SJSA1 (cell line): ENCODE results near the gene KCNJ10. TPM values are rescaled to one million over a fixed set of nuclear protein-coding genes. Genes with fewer than 3 reads are reported as not detected.

Experiments used
- DNase-seq, 2 experiments: peaks; one replicate each; pipeline ENCODE4 v3.0.0-alpha.2; 2015 to 2020; ENCODE audit warnings: low spot score in 2 of 2, low read depth in 1 of 2
- H3K27ac ChIP-seq: fragments of 250-450 bp; sonication (Bioruptor Pico); 2 replicates; pipeline ENCODE4 v1.5.1; 2020; ENCODE audit warnings: mild to moderate bottlenecking, moderate library complexity
- H3K27me3 ChIP-seq: fragments of 250-450 bp; sonication (Bioruptor Pico); replicated peaks from 2 replicates; pipeline ENCODE4 v1.5.1; 2020; ENCODE audit warnings: mild to moderate bottlenecking, moderate library complexity
- H3K36me3 ChIP-seq: fragments of 250-450 bp; sonication (Bioruptor Pico); 2 replicates; pipeline ENCODE4 v1.5.1; 2020; ENCODE audit warnings: mild to moderate bottlenecking
- H3K4me1 ChIP-seq: fragments of 250-450 bp; sonication (Bioruptor Pico); replicated peaks from 2 replicates; pipeline ENCODE4 v1.6.1; 2021; ENCODE audit warnings: mild to moderate bottlenecking
- H3K4me3 ChIP-seq: fragments of 250-450 bp; sonication (Bioruptor Pico); 2 replicates; pipeline ENCODE4 v1.5.1; 2020; ENCODE audit warnings: mild to moderate bottlenecking
- H3K9me3 ChIP-seq: fragments of 250-450 bp; sonication (Bioruptor Pico); replicated peaks from 2 replicates; pipeline ENCODE4 v1.5.1; 2020; ENCODE audit warnings: mild to moderate bottlenecking
- total RNA-seq: library from RNA; depleted of rRNA; stranded (reverse); fragments of >200 nt; shearing (Covaris generic); gene quantifications from 2 replicates; pipeline ENCODE4 v1.2.3, GENCODE V29; 2014

Gene KCNJ10
- total RNA-seq, 1 experiment from 2014 or later, result not detected

- Histone ChIP-seq H3K4me3 (peak overlapping the region; percentile 33), H3K36me3 (no peaks in the 10 kb centered on the region), H3K27me3 (peaks cover 72% of the 10 kb centered on the region), H3K4me1 (peaks cover 8% of the 10 kb centered on the region), H3K27ac (no peak overlapping the region), H3K9me3 (no peaks in the 10 kb centered on the region)
- DNase-seq, result peak; percentile 34 to 71
These were observed 543 bp upstream of the KCNJ10 start for GRCh38 chr1:160070243-160071163.

GRCh38 chr1:160068225-160068624 lies 1.7 kb downstream of the KCNJ10 start:
- Histone ChIP-seq H3K4me3 (no peak overlapping the region), H3K36me3 (no peaks in the 10 kb centered on the region), H3K27me3 (peaks cover 69% of the 10 kb centered on the region), H3K4me1 (peaks cover 8% of the 10 kb centered on the region), H3K9me3 (no peaks in the 10 kb centered on the region), H3K27ac (no peak overlapping the region)
- DNase-seq, result no peak

- Histone ChIP-seq H3K4me1 (peaks cover 8% of the 10 kb centered on the region), H3K4me3 (no peak overlapping the region), H3K27ac (no peak overlapping the region), H3K36me3 (no peaks in the 10 kb centered on the region), H3K9me3 (no peaks in the 10 kb centered on the region), H3K27me3 (peaks cover 72% of the 10 kb centered on the region)
- DNase-seq, result no peak
These were observed 2.9 kb downstream of the KCNJ10 start for GRCh38 chr1:160066829-160067745.

- Histone ChIP-seq H3K4me1 (0 out of 2 replicates have a peak, but pooled peaks cover under 1% of the 10 kb centered on the region), H3K4me3 (no peak overlapping the region), H3K36me3 (no peaks in the 10 kb centered on the region), H3K27me3 (peaks cover 59% of the 10 kb centered on the region), H3K27ac (no peak overlapping the region), H3K9me3 (no peaks in the 10 kb centered on the region)
- no peak for DNase-seq
These were observed 5.2 kb downstream of the KCNJ10 start for GRCh38 chr1:160064746-160065145.

GRCh38 chr1:160064164-160064563 lies 5.8 kb downstream of the KCNJ10 start:
- no peaks in the 10 kb centered on the region for H3K4me1 ChIP-seq
- no peaks in the 10 kb centered on the region for H3K36me3 ChIP-seq
- H3K4me3 ChIP-seq, result no peak overlapping the region
- H3K27me3 ChIP-seq, result peaks cover 57% of the 10 kb centered on the region
- H3K9me3 ChIP-seq, result no peaks in the 10 kb centered on the region
- no peak for DNase-seq
- no peak overlapping the region for H3K27ac ChIP-seq

- Histone ChIP-seq H3K27me3 (peaks cover 49% of the 10 kb centered on the region), H3K9me3 (no peaks in the 10 kb centered on the region), H3K4me3 (no peak overlapping the region), H3K4me1 (no peaks in the 10 kb centered on the region), H3K36me3 (no peaks in the 10 kb centered on the region), H3K27ac (no peak overlapping the region)
- DNase-seq, result no peak
These were observed 6.8 kb downstream of the KCNJ10 start for GRCh38 chr1:160063176-160063575.

- Histone ChIP-seq H3K36me3 (no peaks in the 10 kb centered on the region), H3K4me1 (no peaks in the 10 kb centered on the region), H3K9me3 (no peaks in the 10 kb centered on the region), H3K27ac (no peak overlapping the region), H3K27me3 (peaks cover 44% of the 10 kb centered on the region), H3K4me3 (no peak overlapping the region)
- DNase-seq, result no peak
These were observed 7.8 kb downstream of the KCNJ10 start for GRCh38 chr1:160062230-160062532.

GRCh38 chr1:160061369-160062229 lies 8.4 kb downstream of the KCNJ10 start:
- Histone ChIP-seq H3K27ac (no peak overlapping the region), H3K36me3 (no peaks in the 10 kb centered on the region), H3K27me3 (peaks cover 48% of the 10 kb centered on the region), H3K4me1 (no peaks in the 10 kb centered on the region), H3K4me3 (no peak overlapping the region), H3K9me3 (no peaks in the 10 kb centered on the region)
- DNase-seq, result no peak

- Histone ChIP-seq H3K36me3 (no peaks in the 10 kb centered on the region), H3K4me3 (no peak overlapping the region), H3K4me1 (no peaks in the 10 kb centered on the region), H3K27me3 (peaks cover 42% of the 10 kb centered on the region), H3K9me3 (no peaks in the 10 kb centered on the region), H3K27ac (no peak overlapping the region)
- DNase-seq, result no peak
These were observed 11.9 kb downstream of the KCNJ10 start for GRCh38 chr1:160058087-160058486.

GRCh38 chr1:160056648-160057169 lies 13.3 kb downstream of the KCNJ10 start:
- H3K27me3 ChIP-seq, result peaks cover 34% of the 10 kb centered on the region
- H3K36me3 ChIP-seq, result no peaks in the 10 kb centered on the region
- no peak overlapping the region for H3K4me3 ChIP-seq
- DNase-seq, result no peak
- H3K9me3 ChIP-seq, result no peaks in the 10 kb centered on the region
- no peaks in the 10 kb centered on the region for H3K4me1 ChIP-seq
- no peak overlapping the region for H3K27ac ChIP-seq

- Histone ChIP-seq H3K27ac (no peak overlapping the region), H3K9me3 (no peaks in the 10 kb centered on the region), H3K4me3 (no peak overlapping the region), H3K36me3 (no peaks in the 10 kb centered on the region), H3K4me1 (peaks cover 4% of the 10 kb centered on the region; the same call in 1 of the 2 replicates), H3K27me3 (peaks cover 20% of the 10 kb centered on the region)
- DNase-seq, result no peak
These were observed 16.2 kb downstream of the KCNJ10 start for GRCh38 chr1:160053548-160054365.

- Histone ChIP-seq H3K27me3 (peaks cover 20% of the 10 kb centered on the region), H3K4me1 (peaks cover 4% of the 10 kb centered on the region; the same call in 1 of the 2 replicates), H3K36me3 (no peaks in the 10 kb centered on the region), H3K27ac (no peak overlapping the region), H3K4me3 (no peak overlapping the region), H3K9me3 (no peaks in the 10 kb centered on the region)
- no peak for DNase-seq
These were observed 17.0 kb downstream of the KCNJ10 start for GRCh38 chr1:160052936-160053335.
